Smooth muscle cell (in vitro differentiated cells): Measurements from ENCODE around the gene HEATR5B. TPM values are rescaled to one million over a fixed set of nuclear protein-coding genes. Genes with fewer than 3 reads are reported as not detected.

Experiments used
- DNase-seq: peaks from one replicate; lab custom pipeline; 2025; ENCODE audit not compliant: unreplicated experiment; lab: John Stamatoyannopoulos, UW
- H2AFZ ChIP-seq: fragments of 200-600 bp; sonication (generic); 2 replicates; pipeline ENCODE4 v1.6.0; 2016; ENCODE audit warnings: antibody characterized with exemption, low read depth, mild to moderate bottlenecking
- H3F3A ChIP-seq: fragments of 200-600 bp; sonication (generic); 2 replicates; pipeline ENCODE4 v1.6.0; 2017; ENCODE audit warnings: antibody characterized with exemption, low read depth
- H3K27ac ChIP-seq: fragments of 200-600 bp; sonication (generic); 2 replicates; pipeline ENCODE4 v1.5.1; 2016; ENCODE audit warnings: low read depth, mild to moderate bottlenecking
- H3K27me3 ChIP-seq: fragments of 200-600 bp; sonication (generic); 2 replicates; pipeline ENCODE4 v1.6.1; 2016; ENCODE audit warnings: low read depth, mild to moderate bottlenecking
- H3K36me3 ChIP-seq: fragments of 200-600 bp; sonication (generic); 2 replicates; pipeline ENCODE4 v1.5.1; 2016; ENCODE audit warnings: low read depth
- H3K4me1 ChIP-seq: fragments of 200-600 bp; sonication (generic); 2 replicates; pipeline ENCODE4 v1.5.1; 2016; ENCODE audit warnings: low read depth
- H3K4me2 ChIP-seq: fragments of 200-600 bp; sonication (generic); 2 replicates; pipeline ENCODE4 v1.6.0; 2016; ENCODE audit warnings: mild to moderate bottlenecking
- H3K4me3 ChIP-seq: fragments of 200-600 bp; sonication (generic); 2 replicates; pipeline ENCODE4 v1.5.1; 2016; ENCODE audit warnings: mild to moderate bottlenecking
- H3K79me2 ChIP-seq: fragments of 200-600 bp; sonication (generic); 2 replicates; pipeline ENCODE4 v1.6.0; 2016; ENCODE audit warnings: low read depth, mild to moderate bottlenecking
- H3K9ac ChIP-seq: fragments of 200-600 bp; sonication (generic); 2 replicates; pipeline ENCODE4 v1.6.0; 2016; ENCODE audit warnings: low read depth
- H3K9me3 ChIP-seq: fragments of 200-600 bp; sonication (generic); replicated peaks from 2 replicates; pipeline ENCODE4 v1.5.1; 2016; ENCODE audit warnings: low read depth
- H4K20me1 ChIP-seq: fragments of 200-600 bp; sonication (generic); 2 replicates; pipeline ENCODE4 v1.6.0; 2016; ENCODE audit warnings: low read depth
- WGBS: methylation state at CpG from one replicate; pipeline ENCODE4 v1.1.7; 2016; ENCODE audit warnings: low lambda C conversion rate; 5-methylcytosine and 5-hydroxymethylcytosine counted together
- polyA plus RNA-seq: library from polyadenylated mRNA; unstranded; fragments of >200 nt; fragmentation: Nextera tagmentation; extraction: Ambion mirVana; gene quantifications from 2 replicates; pipeline ENCODE4 v1.2.1, GENCODE V29; 2016
- total RNA-seq: library from RNA; depleted of rRNA; stranded (reverse); fragments of >200 nt; gene quantifications from 2 replicates; pipeline ENCODE4 v1.2.3, GENCODE V29; 2014
- TF ChIP-seq, protein P1 (sequence below): fragments of 200-600 bp; sonication (generic); IDR thresholded peaks from 2 replicates; pipeline ENCODE4 v1.5.1; 2017; ENCODE audit warnings: borderline replicate concordance, mild to moderate bottlenecking, antibody characterized with exemption; ENCODE audit not compliant: insufficient read depth, poor library complexity, severe bottlenecking

The HEATR5B gene
- total and polyA plus RNA-seq, 2 experiments from 2014 or later: 4.4 to 14.7 TPM

DNA sequence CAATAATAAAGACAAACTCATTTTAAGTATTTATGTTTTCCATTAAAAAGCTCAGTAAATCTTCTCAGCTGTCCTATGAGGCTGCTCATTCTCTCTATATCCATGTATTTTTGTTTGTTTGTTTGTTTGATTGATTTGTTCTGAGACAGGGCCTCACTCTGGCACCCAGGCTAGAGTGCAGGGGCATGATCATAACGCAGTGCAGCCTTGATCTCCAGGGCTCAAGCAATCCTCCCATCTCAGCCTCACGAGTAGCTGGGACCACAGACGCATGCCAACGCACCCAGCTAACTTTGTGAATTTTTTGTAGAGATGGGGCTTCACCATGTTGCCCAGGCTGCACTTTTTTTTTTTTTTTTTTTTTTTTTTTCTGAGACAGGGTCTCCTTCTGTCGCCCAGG is 123.4 kb downstream of the HEATR5B start:
- Histone ChIP-seq H3K9ac (no peak overlapping the region), H3K27me3 (no peaks in the 10 kb centered on the region), H3K79me2 (peaks cover 92% of the 10 kb centered on the region), H3K4me3 (no peak overlapping the region), H3K4me1 (peaks cover 10% of the 10 kb centered on the region), H4K20me1 (peaks cover 70% of the 10 kb centered on the region), H3F3A (no peaks in the 10 kb centered on the region), H2AFZ (no peak overlapping the region), H3K4me2 (no peak overlapping the region), H3K9me3 (no peaks in the 10 kb centered on the region), H3K36me3 (no peaks in the 10 kb centered on the region), H3K27ac (no peak overlapping the region)
- WGBS: 82% methylated on average over 5 of the region's 5 CpGs
- TF ChIP-seq, protein P1, sequence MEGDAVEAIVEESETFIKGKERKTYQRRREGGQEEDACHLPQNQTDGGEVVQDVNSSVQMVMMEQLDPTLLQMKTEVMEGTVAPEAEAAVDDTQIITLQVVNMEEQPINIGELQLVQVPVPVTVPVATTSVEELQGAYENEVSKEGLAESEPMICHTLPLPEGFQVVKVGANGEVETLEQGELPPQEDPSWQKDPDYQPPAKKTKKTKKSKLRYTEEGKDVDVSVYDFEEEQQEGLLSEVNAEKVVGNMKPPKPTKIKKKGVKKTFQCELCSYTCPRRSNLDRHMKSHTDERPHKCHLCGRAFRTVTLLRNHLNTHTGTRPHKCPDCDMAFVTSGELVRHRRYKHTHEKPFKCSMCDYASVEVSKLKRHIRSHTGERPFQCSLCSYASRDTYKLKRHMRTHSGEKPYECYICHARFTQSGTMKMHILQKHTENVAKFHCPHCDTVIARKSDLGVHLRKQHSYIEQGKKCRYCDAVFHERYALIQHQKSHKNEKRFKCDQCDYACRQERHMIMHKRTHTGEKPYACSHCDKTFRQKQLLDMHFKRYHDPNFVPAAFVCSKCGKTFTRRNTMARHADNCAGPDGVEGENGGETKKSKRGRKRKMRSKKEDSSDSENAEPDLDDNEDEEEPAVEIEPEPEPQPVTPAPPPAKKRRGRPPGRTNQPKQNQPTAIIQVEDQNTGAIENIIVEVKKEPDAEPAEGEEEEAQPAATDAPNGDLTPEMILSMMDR: no peak
- no peak for DNase-seq

DNA sequence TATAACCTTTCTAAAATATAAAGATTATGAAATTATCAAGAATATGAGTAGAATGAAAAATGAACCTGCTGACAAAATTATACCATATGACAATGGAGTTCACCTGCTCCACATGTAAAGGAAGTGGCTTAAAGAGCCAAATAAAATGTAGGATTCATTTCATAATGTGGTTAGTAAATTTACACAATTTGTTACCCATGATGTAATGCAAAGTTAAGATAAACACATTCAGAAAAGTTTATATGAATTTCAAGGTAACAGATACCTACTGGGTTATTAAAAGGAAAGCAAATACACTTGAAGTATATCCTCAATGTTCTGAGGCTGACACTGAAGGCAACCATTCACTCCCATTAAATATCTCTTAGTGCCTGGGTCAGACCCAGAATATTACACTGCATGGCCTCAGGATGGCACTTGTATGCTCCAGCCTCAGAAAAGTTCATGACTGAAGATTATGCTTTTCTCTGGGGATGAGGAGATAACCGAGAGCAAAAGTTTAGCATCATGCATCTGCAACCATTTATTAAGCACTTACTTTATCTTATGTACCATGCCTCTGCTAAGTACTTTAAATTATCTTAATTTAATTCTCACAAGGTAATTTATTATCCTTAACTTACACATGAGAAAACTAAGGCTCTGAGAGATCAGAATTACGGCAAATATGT is 124.0 kb downstream of the HEATR5B start:
- WGBS: 77% methylated on average over 2 of the region's 2 CpGs

DNA sequence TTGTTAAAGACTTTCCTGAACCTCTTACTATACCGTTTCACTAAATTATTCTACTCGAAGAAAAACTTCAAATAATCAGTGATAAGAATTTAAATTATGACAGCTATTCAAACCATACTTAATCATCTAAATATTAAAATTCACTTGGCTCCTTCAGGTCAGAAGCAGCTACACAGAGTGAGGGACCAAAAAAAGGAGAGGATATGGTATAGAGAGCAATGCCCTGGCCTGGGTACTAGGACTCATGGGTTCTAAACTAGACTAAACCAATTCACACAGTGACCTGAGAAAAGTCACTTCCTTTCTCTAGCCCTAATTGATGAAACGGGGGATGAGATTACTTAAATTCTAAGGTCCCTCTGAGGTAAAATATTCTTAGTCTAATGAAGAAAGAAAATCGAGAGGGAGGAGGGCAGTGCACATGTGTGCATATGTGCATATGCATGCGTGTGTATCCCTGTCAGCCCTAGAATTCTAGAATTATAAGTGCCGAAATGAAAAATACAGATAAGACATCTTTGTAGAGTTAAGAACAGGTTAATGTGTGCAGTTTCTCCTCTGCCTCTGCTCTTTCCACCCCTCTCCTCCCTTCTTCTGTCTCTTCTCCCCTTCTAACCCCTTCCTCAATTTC is 129.1 kb downstream of the HEATR5B start:
- Histone ChIP-seq H3K4me3 (no peak overlapping the region), H2AFZ (no peak overlapping the region), H3K9ac (no peak overlapping the region), H3F3A (peaks cover 4% of the 10 kb centered on the region), H3K9me3 (no peaks in the 10 kb centered on the region), H3K79me2 (peaks cover 74% of the 10 kb centered on the region), H3K27ac (no peak overlapping the region), H3K4me1 (peaks cover 7% of the 10 kb centered on the region), H3K36me3 (no peaks in the 10 kb centered on the region), H3K4me2 (no peak overlapping the region), H4K20me1 (peaks cover 78% of the 10 kb centered on the region), H3K27me3 (no peaks in the 10 kb centered on the region)
- TF ChIP-seq, protein P1: no peak
- DNase-seq: no peak
- WGBS: 92% methylated on average over 6 of the region's 6 CpGs

More for the DNA sequence above, 124.0 kb downstream of the HEATR5B start:
- Histone ChIP-seq H3K9ac (no peak overlapping the region), H3F3A (no peaks in the 10 kb centered on the region), H3K4me1 (peaks cover 6% of the 10 kb centered on the region), H2AFZ (no peak overlapping the region), H3K27me3 (no peaks in the 10 kb centered on the region), H3K4me2 (no peak overlapping the region), H3K9me3 (no peaks in the 10 kb centered on the region), H3K79me2 (peaks cover 93% of the 10 kb centered on the region), H4K20me1 (peaks cover 76% of the 10 kb centered on the region), H3K36me3 (no peaks in the 10 kb centered on the region), H3K27ac (no peak overlapping the region), H3K4me3 (no peak overlapping the region)
- no peak for DNase-seq
- TF ChIP-seq, protein P1: no peak
